ENCODE measurements around the gene FHL2.

The FHL2 gene

GRCh38 chr2:105398336-105399206 is at the start of gene FHL2:
Gene FHL2, minus strand, starts transcription at chr2:105399051. Its CDS starts 12,535 bp downstream, at chr2:105386516.
- H3K4me3 ChIP-seq (ENCODE audit: low read depth, low read length) = peak within 1 kb of the TSS; percentile 44
- peak; percentile 40 for DNase-seq (ENCODE audit: low read depth)
- TF ChIP-seq CTCF (IDR thresholded peaks at IDR 0.05; ENCODE audit: insufficient read depth, low read depth, low read length, missing control alignments) = peak; percentile 14

GRCh38 chr2:105447476-105447875 is 48.6 kb upstream of the FHL2 start:
- no peak for TF ChIP-seq CTCF (IDR thresholded peaks at IDR 0.05; ENCODE audit: insufficient read depth, low read depth, low read length, missing control alignments)
- H3K4me3 ChIP-seq (ENCODE audit: low read depth, low read length) = no peak overlapping the region
- no peak for DNase-seq (ENCODE audit: low read depth)

- DNase-seq (ENCODE audit: low read depth) = no peak
- H3K4me3 ChIP-seq (ENCODE audit: low read depth, low read length) = no peak overlapping the region
- TF ChIP-seq CTCF (IDR thresholded peaks at IDR 0.05; ENCODE audit: insufficient read depth, low read depth, low read length, missing control alignments) = no peak
These were observed 47.6 kb upstream of the FHL2 start for GRCh38 chr2:105446501-105446900.

- TF ChIP-seq CTCF (IDR thresholded peaks at IDR 0.05; ENCODE audit: insufficient read depth, low read depth, low read length, missing control alignments) = no peak
- no peak overlapping the region for H3K4me3 ChIP-seq (ENCODE audit: low read depth, low read length)
- DNase-seq (ENCODE audit: low read depth) = no peak
These were observed 47.1 kb upstream of the FHL2 start for GRCh38 chr2:105445976-105446375.

- no peak for DNase-seq (ENCODE audit: low read depth)
- H3K4me3 ChIP-seq (ENCODE audit: low read depth, low read length) = no peak overlapping the region
- no peak for TF ChIP-seq CTCF (IDR thresholded peaks at IDR 0.05; ENCODE audit: insufficient read depth, low read depth, low read length, missing control alignments)
These were observed 46.6 kb upstream of the FHL2 start for GRCh38 chr2:105445498-105445897.

GRCh38 chr2:105443617-105444598 is 45.1 kb upstream of the FHL2 start:
- TF ChIP-seq CTCF (IDR thresholded peaks at IDR 0.05; ENCODE audit: insufficient read depth, low read depth, low read length, missing control alignments) = no peak
- no peak for DNase-seq (ENCODE audit: low read depth)

More at GRCh38 chr2:105443617-105444598, 45.1 kb upstream of the FHL2 start:
- H3K4me3 ChIP-seq (ENCODE audit: low read depth, low read length) = no peak overlapping the region
